Karpas-422 (cell line): Measurements from ENCODE around the gene PBX1. TPM values are rescaled to one million over a fixed set of nuclear protein-coding genes. Genes with fewer than 3 reads are reported as not detected.

Experiments
- DNase-seq: peaks from one replicate; pipeline ENCODE4 v3.0.0-alpha.2; 2015
- H2AFZ ChIP-seq: fragments of 200-600 bp; sonication (generic); 2 replicates; pipeline ENCODE4 v1.6.1; 2014; ENCODE audit warnings: antibody characterized with exemption, low read length, mixed read lengths
- H3K27ac ChIP-seq: fragments of 200-600 bp; sonication (generic); 2 replicates; pipeline ENCODE4 v1.5.1; 2014; ENCODE audit warnings: mild to moderate bottlenecking, low read length, moderate library complexity
- H3K27me3 ChIP-seq: fragments of 200-600 bp; sonication (generic); 2 replicates; pipeline ENCODE4 v1.6.1; 2014; ENCODE audit warnings: low read length, mixed read lengths
- H3K36me3 ChIP-seq: fragments of 200-600 bp; sonication (generic); 2 replicates; pipeline ENCODE4 v1.6.1; 2014; ENCODE audit warnings: low read length, mixed read lengths; ENCODE audit not compliant: insufficient read depth
- H3K4me1 ChIP-seq: fragments of 200-600 bp; sonication (generic); 2 replicates; pipeline ENCODE4 v1.6.1; 2014; ENCODE audit warnings: mild to moderate bottlenecking, low read length, mixed read lengths
- H3K4me2 ChIP-seq: fragments of 200-600 bp; sonication (generic); 2 replicates; pipeline ENCODE4 v1.6.1; 2014; ENCODE audit warnings: low read length, low read depth, mild to moderate bottlenecking; ENCODE audit not compliant: poor library complexity, severe bottlenecking
- H3K4me3 ChIP-seq: fragments of 200-600 bp; sonication (generic); 2 replicates; pipeline ENCODE4 v1.5.1; 2014; ENCODE audit warnings: mild to moderate bottlenecking, antibody characterized with exemption, low read length, mixed read lengths
- H3K79me2 ChIP-seq: fragments of 200-600 bp; sonication (generic); 2 replicates; pipeline ENCODE4 v1.6.1; 2014; ENCODE audit warnings: mild to moderate bottlenecking, low read length, mixed read lengths
- H3K9ac ChIP-seq: fragments of 200-600 bp; sonication (generic); 2 replicates; pipeline ENCODE4 v1.6.0; 2014; ENCODE audit warnings: low read length
- H3K9me2 ChIP-seq: fragments of 200-600 bp; sonication (generic), shearing (Covaris generic); replicated peaks from 2 replicates; pipeline ENCODE4 v1.6.0; 2014; ENCODE audit warnings: mild to moderate bottlenecking, low read length, moderate library complexity; ENCODE audit not compliant: insufficient read depth
- H3K9me3 ChIP-seq: fragments of 300-700, 200-600 bp; sonication (generic); 2 replicates; pipeline ENCODE4 v1.6.1; 2014; ENCODE audit warnings: low read length, mixed read lengths
- H4K20me1 ChIP-seq: fragments of 200-600 bp; sonication (generic); 2 replicates; pipeline ENCODE4 v1.6.1; 2014; ENCODE audit warnings: mild to moderate bottlenecking, antibody characterized with exemption, low read length, low read depth; ENCODE audit not compliant: insufficient read depth
- total RNA-seq: library from RNA; depleted of rRNA; stranded (reverse); fragments of >200 nt; shearing (Covaris generic); gene quantifications from 2 replicates; pipeline ENCODE4 v1.2.3, GENCODE V29; 2014; ENCODE audit warnings: low replicate concordance

The PBX1 gene
- total RNA-seq, 1 experiment from 2014 or later = 0.41 TPM

DNA sequence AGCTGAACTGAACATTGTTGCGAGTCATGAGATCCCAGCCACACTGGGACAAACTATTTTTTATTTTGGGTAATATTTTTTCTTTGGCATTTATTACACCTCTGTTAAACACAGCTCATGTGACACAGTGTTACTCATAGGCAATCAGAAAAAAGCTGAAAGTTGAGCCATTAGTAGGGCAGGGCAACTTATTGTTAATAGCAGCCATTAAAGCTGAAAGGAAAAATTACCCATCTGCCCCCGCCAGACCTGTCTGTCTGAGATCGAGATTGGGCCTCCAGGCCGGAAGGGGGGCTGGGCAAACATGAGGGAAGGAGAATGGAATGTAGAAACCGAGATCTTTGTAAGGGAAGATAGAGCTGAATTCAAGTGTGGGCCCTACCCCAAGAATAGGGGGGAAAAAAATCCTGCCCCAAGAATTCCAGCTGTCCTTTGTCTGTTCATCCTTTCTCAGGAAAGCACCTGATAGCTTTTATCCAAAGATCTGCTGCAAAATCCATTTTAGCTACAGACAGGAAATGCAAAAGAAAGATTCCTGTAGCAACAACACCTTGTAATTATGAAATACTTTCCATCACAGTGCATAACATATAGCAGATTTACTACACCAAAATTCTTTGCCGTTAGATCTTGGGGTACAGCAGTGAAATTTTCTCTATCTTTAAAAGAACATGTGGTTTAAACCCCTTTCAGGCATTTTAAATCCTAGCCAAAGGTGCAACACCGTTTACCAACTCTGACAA, 212.8 kb downstream of the PBX1 start:
- no peak for DNase-seq
- Histone ChIP-seq H4K20me1 (no peaks in the 10 kb centered on the region), H3K36me3 (no peaks in the 10 kb centered on the region), H3K27ac (no peak overlapping the region), H3K9me2 (no peaks in the 10 kb centered on the region), H3K9me3 (no peaks in the 10 kb centered on the region), H3K4me3 (no peak overlapping the region), H3K4me1 (no peaks in the 10 kb centered on the region), H3K27me3 (no peaks in the 10 kb centered on the region), H3K4me2 (no peak overlapping the region), H2AFZ (no peak overlapping the region), H3K79me2 (no peaks in the 10 kb centered on the region), H3K9ac (no peak overlapping the region)

DNA sequence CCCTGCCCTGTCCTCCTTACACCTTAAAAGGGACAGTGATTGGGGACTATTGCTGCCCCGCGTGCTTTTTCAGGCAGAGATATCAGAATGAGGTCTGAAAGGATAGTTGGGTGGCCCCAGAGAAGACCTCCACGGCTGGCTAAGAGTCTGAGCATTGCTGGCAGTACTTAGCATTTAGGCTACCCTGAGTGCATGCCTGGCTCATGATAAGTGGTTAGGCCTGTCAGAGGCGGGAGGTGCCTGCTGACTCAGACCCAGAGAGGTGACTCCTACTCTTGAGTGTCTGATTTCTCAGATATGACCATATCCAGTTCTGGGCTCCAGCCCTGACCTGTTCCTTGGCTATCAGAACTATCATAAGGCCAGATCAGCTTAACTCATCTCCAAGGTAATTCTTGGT, 213.7 kb downstream of the PBX1 start:
- Histone ChIP-seq H2AFZ (no peak overlapping the region), H3K4me1 (no peaks in the 10 kb centered on the region), H3K9me2 (no peaks in the 10 kb centered on the region), H3K4me3 (no peak overlapping the region), H3K27ac (no peak overlapping the region), H3K27me3 (no peaks in the 10 kb centered on the region), H3K36me3 (no peaks in the 10 kb centered on the region), H3K9ac (no peak overlapping the region), H4K20me1 (no peaks in the 10 kb centered on the region), H3K4me2 (no peak overlapping the region), H3K9me3 (no peaks in the 10 kb centered on the region), H3K79me2 (no peaks in the 10 kb centered on the region)
- no peak for DNase-seq

DNA sequence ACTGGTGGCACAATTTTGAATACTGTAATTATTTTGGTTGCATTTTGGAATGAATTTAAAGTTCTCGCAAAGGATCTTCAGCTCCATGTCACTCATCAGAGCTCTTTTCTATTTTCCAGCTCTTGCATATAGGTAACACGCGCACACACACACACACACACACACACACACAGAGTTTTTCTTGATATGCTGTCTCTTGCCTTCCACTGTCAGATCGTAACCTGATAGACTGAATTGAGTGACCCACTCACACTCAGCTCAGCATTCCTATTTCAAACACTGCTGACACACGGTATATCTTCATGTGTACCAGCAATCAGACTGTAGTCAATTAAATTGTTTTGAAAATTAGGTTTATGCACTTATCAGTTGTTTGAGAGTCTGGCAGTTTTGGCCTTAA, 214.1 kb downstream of the PBX1 start:
- Histone ChIP-seq H3K9me2 (no peaks in the 10 kb centered on the region), H3K36me3 (no peaks in the 10 kb centered on the region), H3K27me3 (no peaks in the 10 kb centered on the region), H3K27ac (no peak overlapping the region), H3K9me3 (no peaks in the 10 kb centered on the region), H3K4me2 (no peak overlapping the region), H3K79me2 (no peaks in the 10 kb centered on the region), H3K9ac (no peak overlapping the region), H4K20me1 (no peaks in the 10 kb centered on the region), H3K4me1 (no peaks in the 10 kb centered on the region), H2AFZ (no peak overlapping the region), H3K4me3 (no peak overlapping the region)
- DNase-seq = no peak

DNA sequence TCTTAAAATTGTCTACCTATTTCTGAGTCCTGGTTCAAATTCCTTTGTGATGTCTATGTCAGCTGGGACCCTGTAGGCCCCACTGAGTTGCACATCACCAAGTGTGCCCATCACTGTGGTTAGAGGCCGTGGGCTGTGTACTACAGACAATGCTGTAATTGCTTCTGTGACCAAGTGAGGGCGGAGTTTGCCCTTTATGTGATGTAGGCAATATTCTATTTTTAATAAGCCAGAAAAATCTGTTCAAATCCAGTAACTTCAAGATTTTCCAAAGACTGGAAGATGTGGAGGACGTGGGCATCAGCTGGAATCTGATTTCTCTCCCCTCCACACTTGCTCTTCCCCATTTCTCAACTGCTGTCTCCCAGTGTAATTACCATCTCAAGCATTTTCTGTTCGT, 215.4 kb downstream of the PBX1 start:
- no peaks in the 10 kb centered on the region for H3K4me1 ChIP-seq
- no peak overlapping the region for H3K4me2 ChIP-seq
- no peak overlapping the region for H3K4me3 ChIP-seq
- no peaks in the 10 kb centered on the region for H3K27me3 ChIP-seq
- no peaks in the 10 kb centered on the region for H3K79me2 ChIP-seq
- no peak overlapping the region for H3K27ac ChIP-seq
- no peaks in the 10 kb centered on the region for H3K9me2 ChIP-seq
- DNase-seq = no peak
- no peaks in the 10 kb centered on the region for H4K20me1 ChIP-seq
- H2AFZ ChIP-seq = no peak overlapping the region
- no peak overlapping the region for H3K9ac ChIP-seq
- H3K9me3 ChIP-seq = no peaks in the 10 kb centered on the region
- no peaks in the 10 kb centered on the region for H3K36me3 ChIP-seq

DNA sequence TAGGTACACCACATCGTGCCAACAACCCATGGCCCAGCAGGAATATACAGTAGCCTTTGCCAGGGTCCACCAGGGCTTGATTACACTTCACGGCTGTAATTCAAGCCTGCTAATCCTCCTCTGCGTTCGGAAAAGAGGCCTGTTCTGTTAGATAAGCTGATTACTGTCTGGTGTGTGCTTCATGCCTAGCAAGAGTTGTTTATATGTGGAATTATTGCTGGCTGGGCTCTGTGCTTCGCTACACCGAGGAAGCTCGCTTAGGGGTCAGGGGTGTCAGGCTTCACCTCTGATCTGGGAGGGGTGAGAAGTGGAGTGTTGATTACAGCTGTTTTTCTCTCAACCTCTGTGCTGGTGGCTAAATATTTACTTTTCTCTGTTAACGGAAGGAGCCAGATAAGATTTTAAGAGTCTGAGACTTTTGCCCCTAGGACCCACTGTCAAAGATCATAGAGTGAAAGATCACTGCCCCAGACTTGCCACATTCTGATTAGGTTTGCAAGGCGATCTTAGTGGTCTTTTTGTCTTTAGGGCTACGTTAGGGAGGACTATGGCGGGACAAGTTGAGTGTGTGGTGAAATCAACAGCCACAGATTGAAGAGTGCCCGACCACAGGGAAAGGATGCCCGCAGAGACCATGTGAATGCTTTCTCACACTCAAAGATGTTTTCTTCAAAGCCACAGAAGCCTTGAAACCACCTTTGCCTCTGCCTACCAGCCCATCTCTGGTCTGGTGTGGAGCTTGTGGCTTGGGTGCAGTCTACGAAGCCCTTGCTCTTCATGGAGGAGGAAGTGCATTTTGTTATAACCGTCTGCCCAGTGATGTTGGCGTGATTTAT, 216.1 kb downstream of the PBX1 start:
- Histone ChIP-seq H3K36me3 (no peaks in the 10 kb centered on the region), H3K9ac (no peak overlapping the region), H3K27ac (no peak overlapping the region), H3K79me2 (no peaks in the 10 kb centered on the region), H3K4me1 (no peaks in the 10 kb centered on the region), H3K9me3 (no peaks in the 10 kb centered on the region), H3K4me2 (no peak overlapping the region), H3K27me3 (no peaks in the 10 kb centered on the region), H3K9me2 (no peaks in the 10 kb centered on the region), H2AFZ (no peak overlapping the region), H4K20me1 (no peaks in the 10 kb centered on the region), H3K4me3 (no peak overlapping the region)
- DNase-seq = no peak

DNA sequence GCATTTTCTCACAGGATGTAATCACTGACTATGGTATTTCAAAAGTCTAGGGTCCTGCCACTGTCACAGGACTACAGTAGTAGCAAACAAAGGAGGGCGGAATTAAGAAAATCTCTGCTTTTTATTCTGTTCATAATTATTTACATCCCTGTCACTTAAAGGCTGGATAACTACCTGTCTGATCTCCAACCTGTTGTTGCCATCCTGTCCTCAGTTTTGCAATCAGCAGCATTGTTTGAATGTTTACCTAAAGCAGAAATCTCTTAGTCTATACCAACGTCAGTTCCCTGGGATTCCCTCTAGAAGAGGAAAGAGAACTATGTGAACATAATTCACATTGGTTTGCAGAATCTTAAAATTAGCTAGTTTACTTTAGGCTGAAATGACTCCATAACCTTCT, 218.5 kb downstream of the PBX1 start:
- no peak for DNase-seq
- Histone ChIP-seq H3K79me2 (no peaks in the 10 kb centered on the region), H2AFZ (no peak overlapping the region), H3K4me2 (no peak overlapping the region), H4K20me1 (no peaks in the 10 kb centered on the region), H3K4me3 (no peak overlapping the region), H3K27ac (no peak overlapping the region), H3K9me3 (no peaks in the 10 kb centered on the region), H3K27me3 (no peaks in the 10 kb centered on the region), H3K9me2 (no peaks in the 10 kb centered on the region), H3K4me1 (no peaks in the 10 kb centered on the region), H3K36me3 (no peaks in the 10 kb centered on the region), H3K9ac (no peak overlapping the region)

DNA sequence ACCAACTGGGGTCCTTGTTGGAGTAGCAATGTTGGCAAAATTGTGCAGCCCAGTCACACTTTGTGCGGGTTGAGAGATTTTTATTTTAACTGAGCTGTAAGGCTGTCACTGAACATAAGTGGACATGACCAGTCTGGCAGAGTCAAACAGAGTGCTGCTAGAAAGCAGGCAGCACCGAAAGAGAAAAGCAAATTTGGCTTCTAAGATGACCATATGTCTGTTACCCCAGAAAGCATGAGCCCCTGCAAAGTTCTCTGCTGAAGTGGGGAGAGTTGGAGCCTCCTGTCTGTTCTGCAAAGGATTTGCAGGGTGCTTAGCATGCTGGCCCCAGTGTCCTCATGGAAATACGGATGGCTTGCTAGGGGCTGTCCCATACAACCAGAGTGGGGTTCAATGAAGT, 220.4 kb downstream of the PBX1 start:
- Histone ChIP-seq H3K4me3 (no peak overlapping the region), H3K27me3 (no peaks in the 10 kb centered on the region), H3K9me2 (no peaks in the 10 kb centered on the region), H3K36me3 (no peaks in the 10 kb centered on the region), H3K27ac (no peak overlapping the region), H3K4me2 (no peak overlapping the region), H3K79me2 (no peaks in the 10 kb centered on the region), H2AFZ (no peak overlapping the region), H3K9me3 (no peaks in the 10 kb centered on the region), H3K9ac (no peak overlapping the region), H4K20me1 (no peaks in the 10 kb centered on the region), H3K4me1 (no peaks in the 10 kb centered on the region)
- DNase-seq = no peak

DNA sequence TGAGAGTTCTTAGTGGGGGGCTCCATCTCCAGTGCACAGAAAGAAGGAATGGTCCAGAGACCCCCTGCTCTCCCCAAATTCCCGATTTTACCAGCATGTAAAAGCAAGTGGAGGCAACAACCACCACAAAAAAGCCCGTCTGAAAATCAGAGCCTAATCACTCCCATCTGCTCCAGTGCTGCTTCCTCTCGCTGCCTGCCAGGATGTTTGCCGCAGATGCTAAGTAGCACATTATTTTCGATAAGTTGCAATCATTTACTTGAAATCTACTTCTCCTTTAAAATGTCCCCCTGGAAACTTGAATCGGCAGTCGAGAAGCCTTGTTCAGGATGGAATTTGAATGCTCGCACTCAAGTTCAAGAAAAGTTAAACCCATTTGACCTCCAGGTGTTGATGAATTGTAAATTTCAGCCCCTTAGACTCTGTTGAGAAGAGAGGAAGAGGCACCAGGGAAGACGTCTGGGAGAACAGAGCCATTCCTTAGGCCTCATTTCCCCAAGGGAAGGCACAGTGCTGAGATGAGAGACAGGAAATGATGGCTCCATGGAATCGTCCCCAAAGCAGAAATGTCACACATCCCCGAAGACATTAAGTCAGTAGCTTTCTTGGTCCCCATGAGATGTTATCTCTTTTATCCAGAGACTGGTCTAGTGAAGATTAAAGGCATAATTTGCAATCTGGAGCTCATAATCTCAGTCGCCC, 221.3 kb downstream of the PBX1 start:
- H3K4me2 ChIP-seq = no peak overlapping the region

More for the DNA sequence above, 221.3 kb downstream of the PBX1 start:
- H2AFZ ChIP-seq = no peak overlapping the region
- H3K27me3 ChIP-seq = no peaks in the 10 kb centered on the region
- H3K79me2 ChIP-seq = no peaks in the 10 kb centered on the region
- no peak overlapping the region for H3K9ac ChIP-seq
- DNase-seq = no peak
- H3K27ac ChIP-seq = no peak overlapping the region
- no peaks in the 10 kb centered on the region for H3K36me3 ChIP-seq
- no peaks in the 10 kb centered on the region for H3K4me1 ChIP-seq
- no peaks in the 10 kb centered on the region for H4K20me1 ChIP-seq
- no peaks in the 10 kb centered on the region for H3K9me3 ChIP-seq
- H3K4me3 ChIP-seq = no peak overlapping the region
- no peaks in the 10 kb centered on the region for H3K9me2 ChIP-seq
